Activated CD4-positive, alpha-beta T cell treated with anti-CD3 and anti-CD28 coated beads, Interleukin-2, amount 10 ng/mL, durations not matched to agents 24 days and 14 days (primary cell): ENCODE data around the gene FBXO22. TPM values are rescaled to one million over a fixed set of nuclear protein-coding genes. Genes with fewer than 3 reads are reported as not detected.

Experiments used
- DNase-seq: peaks from one replicate; pipeline ENCODE4 v3.0.0; 2022
- H3K27ac Mint-ChIP-seq: one replicate; pipeline ENCODE4 v1.8.0; 2022; ENCODE audit warnings: mild to moderate bottlenecking, mixed read lengths
- H3K27me3 Mint-ChIP-seq: one replicate; pipeline ENCODE4 v1.8.0; 2022; ENCODE audit warnings: mixed read lengths
- H3K36me3 Mint-ChIP-seq: one replicate; pipeline ENCODE4 v1.8.0; 2022; ENCODE audit warnings: low read depth, mild to moderate bottlenecking, mixed read lengths
- H3K4me1 Mint-ChIP-seq: one replicate; pipeline ENCODE4 v1.8.0; 2021; ENCODE audit warnings: mixed read lengths
- H3K4me3 Mint-ChIP-seq: one replicate; pipeline ENCODE4 v1.8.0; 2022; ENCODE audit warnings: mild to moderate bottlenecking, moderate library complexity, mixed read lengths
- H3K9me3 Mint-ChIP-seq: one replicate; pipeline ENCODE4 v1.8.0; 2021; ENCODE audit warnings: mixed read lengths
- intact Hi-C: fragments of 100-400 bp; cut with micrococcal nuclease; formaldehyde crosslinking; loops from one replicate; pipeline ENCODE4 v1.15.1; 2023
- total RNA-seq: library from RNA; stranded (reverse); gene quantifications from 2 replicates; pipeline ENCODE4 v1.2.3, GENCODE V29; 2022

FBXO22 gene
- total RNA-seq, 1 donor from 2014 or later: 51.7 TPM

GRCh38 chr15:75926931-75927330 is 23.3 kb downstream of the FBXO22 start:
- Mint-ChIP-seq H3K4me1 (peaks cover 40% of the 10 kb centered on the region), H3K9me3 (no peaks in the 10 kb centered on the region), H3K36me3 (peaks cover 37% of the 10 kb centered on the region), H3K27me3 (no peaks in the 10 kb centered on the region), H3K4me3 (no peak overlapping the region), H3K27ac (no peak overlapping the region)
- intact Hi-C loops: loop anchor here (10.0 kb wide), 1 partner anchor 122 kb away; no protein-coding TSS in a partner anchor
- DNase-seq: no peak

- H3K9me3 Mint-ChIP-seq: no peaks in the 10 kb centered on the region
- no peak for DNase-seq
- H3K27ac Mint-ChIP-seq: no peak overlapping the region
- no peaks in the 10 kb centered on the region for H3K27me3 Mint-ChIP-seq
- intact Hi-C loops: loop anchor here (10.0 kb wide), 1 partner anchor 123 kb away; no protein-coding TSS in a partner anchor
- H3K4me1 Mint-ChIP-seq: peaks cover 35% of the 10 kb centered on the region
- H3K36me3 Mint-ChIP-seq: peaks cover 35% of the 10 kb centered on the region
- no peak overlapping the region for H3K4me3 Mint-ChIP-seq
Measured at GRCh38 chr15:75927601-75928000, 23.9 kb downstream of the FBXO22 start.

GRCh38 chr15:75928680-75929608 is 25.3 kb downstream of the FBXO22 start:
- H3K9me3 Mint-ChIP-seq: no peaks in the 10 kb centered on the region
- H3K36me3 Mint-ChIP-seq: peaks cover 41% of the 10 kb centered on the region
- intact Hi-C loops: loop anchor here (10.0 kb wide), 1 partner anchor 124 kb away; no protein-coding TSS in a partner anchor
- H3K4me1 Mint-ChIP-seq: peaks cover 30% of the 10 kb centered on the region
- H3K4me3 Mint-ChIP-seq: no peak overlapping the region
- H3K27me3 Mint-ChIP-seq: no peaks in the 10 kb centered on the region
- no peak overlapping the region for H3K27ac Mint-ChIP-seq
- peak; percentile 61 for DNase-seq

GRCh38 chr15:75929799-75930565 is 26.3 kb downstream of the FBXO22 start:
- H3K27ac Mint-ChIP-seq: no peak overlapping the region
- peaks cover 42% of the 10 kb centered on the region for H3K36me3 Mint-ChIP-seq
- H3K4me1 Mint-ChIP-seq: peaks cover 26% of the 10 kb centered on the region

GRCh38 chr15:75930866-75931265 is 27.2 kb downstream of the FBXO22 start:
- intact Hi-C loops: no loop called here
- peaks cover 24% of the 10 kb centered on the region for H3K4me1 Mint-ChIP-seq
- no peaks in the 10 kb centered on the region for H3K9me3 Mint-ChIP-seq
- DNase-seq: no peak
- H3K27me3 Mint-ChIP-seq: no peaks in the 10 kb centered on the region
- H3K36me3 Mint-ChIP-seq: peaks cover 44% of the 10 kb centered on the region
- H3K27ac Mint-ChIP-seq: no peak overlapping the region
- H3K4me3 Mint-ChIP-seq: no peak overlapping the region

More at GRCh38 chr15:75929799-75930565, 26.3 kb downstream of the FBXO22 start:
- Mint-ChIP-seq H3K4me3 (no peak overlapping the region), H3K27me3 (no peaks in the 10 kb centered on the region), H3K9me3 (no peaks in the 10 kb centered on the region)
- DNase-seq: no peak
- intact Hi-C loops: loop anchor here (10.0 kb wide), 1 partner anchor 125 kb away; no protein-coding TSS in a partner anchor

- Mint-ChIP-seq H3K9me3 (no peaks in the 10 kb centered on the region), H3K27me3 (peaks cover 13% of the 10 kb centered on the region), H3K4me3 (no peak overlapping the region), H3K4me1 (peaks cover 2% of the 10 kb centered on the region), H3K36me3 (peaks cover 21% of the 10 kb centered on the region), H3K27ac (no peak overlapping the region)
- no peak for DNase-seq
- intact Hi-C loops: no loop called here
Measured at GRCh38 chr15:75942464-75942863, 38.8 kb downstream of the FBXO22 start.

GRCh38 chr15:75943246-75943645 is 39.6 kb downstream of the FBXO22 start:
- Mint-ChIP-seq H3K27me3 (peaks cover 18% of the 10 kb centered on the region), H3K4me1 (peaks cover 2% of the 10 kb centered on the region), H3K4me3 (no peak overlapping the region), H3K36me3 (peaks cover 13% of the 10 kb centered on the region), H3K27ac (no peak overlapping the region), H3K9me3 (no peaks in the 10 kb centered on the region)
- DNase-seq: no peak
- intact Hi-C loops: no loop called here

GRCh38 chr15:75943713-75944215 is 40.1 kb downstream of the FBXO22 start:
- peaks cover 8% of the 10 kb centered on the region for H3K36me3 Mint-ChIP-seq
- peaks cover 2% of the 10 kb centered on the region for H3K4me1 Mint-ChIP-seq
- H3K27ac Mint-ChIP-seq: no peak overlapping the region
- no peaks in the 10 kb centered on the region for H3K9me3 Mint-ChIP-seq
- peaks cover 18% of the 10 kb centered on the region for H3K27me3 Mint-ChIP-seq
- intact Hi-C loops: no loop called here
- DNase-seq: no peak
- no peak overlapping the region for H3K4me3 Mint-ChIP-seq

DNA sequence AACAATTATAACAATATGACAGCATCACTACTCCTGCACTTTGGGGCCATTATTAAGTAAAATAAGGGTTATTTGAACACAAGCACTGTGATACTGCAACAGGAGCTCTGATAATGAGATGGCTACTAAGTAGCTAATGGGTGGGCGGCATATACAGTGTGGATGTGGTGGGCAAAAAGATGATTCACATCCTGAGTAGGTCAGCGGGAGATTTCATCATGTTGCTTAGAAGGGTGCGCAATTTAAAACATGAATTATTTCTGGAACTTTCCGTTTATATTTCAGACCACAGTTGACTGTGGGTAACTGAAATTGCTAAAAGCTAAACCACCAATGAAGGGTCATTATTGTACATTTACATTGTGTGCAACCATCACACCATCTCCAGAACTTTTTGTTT is 42.3 kb downstream of the FBXO22 start:
- no peaks in the 10 kb centered on the region for H3K9me3 Mint-ChIP-seq
- intact Hi-C loops: no loop called here
- DNase-seq: no peak
- H3K27ac Mint-ChIP-seq: no peak overlapping the region
- H3K27me3 Mint-ChIP-seq: peaks cover 28% of the 10 kb centered on the region
- peaks cover 2% of the 10 kb centered on the region for H3K4me1 Mint-ChIP-seq
- no peak overlapping the region for H3K4me3 Mint-ChIP-seq
- H3K36me3 Mint-ChIP-seq: peaks cover 2% of the 10 kb centered on the region

DNA sequence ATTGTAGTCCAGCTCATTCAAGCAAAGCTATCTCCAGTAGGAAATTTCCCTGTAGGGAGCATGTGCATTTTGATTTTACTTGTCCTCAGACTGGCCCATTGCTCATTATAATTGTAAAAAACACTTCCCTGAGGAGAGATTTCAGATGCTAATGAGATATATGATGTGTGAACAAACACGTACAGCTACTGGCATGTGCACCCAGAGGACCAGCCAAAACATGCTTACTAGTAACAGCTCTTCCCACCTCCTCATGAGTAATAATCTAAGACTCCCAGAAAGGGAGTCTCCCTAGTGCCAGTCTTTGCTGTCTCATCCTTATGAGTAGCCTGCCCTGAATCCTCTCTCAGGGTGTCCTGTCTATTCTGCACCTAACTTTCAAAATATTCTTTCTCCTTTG is 43.4 kb downstream of the FBXO22 start:
- Mint-ChIP-seq H3K27ac (no peak overlapping the region), H3K27me3 (peaks cover 36% of the 10 kb centered on the region), H3K4me3 (no peak overlapping the region), H3K36me3 (no peaks in the 10 kb centered on the region), H3K4me1 (peaks cover 2% of the 10 kb centered on the region), H3K9me3 (no peaks in the 10 kb centered on the region)
- intact Hi-C loops: no loop called here
- no peak for DNase-seq

DNA sequence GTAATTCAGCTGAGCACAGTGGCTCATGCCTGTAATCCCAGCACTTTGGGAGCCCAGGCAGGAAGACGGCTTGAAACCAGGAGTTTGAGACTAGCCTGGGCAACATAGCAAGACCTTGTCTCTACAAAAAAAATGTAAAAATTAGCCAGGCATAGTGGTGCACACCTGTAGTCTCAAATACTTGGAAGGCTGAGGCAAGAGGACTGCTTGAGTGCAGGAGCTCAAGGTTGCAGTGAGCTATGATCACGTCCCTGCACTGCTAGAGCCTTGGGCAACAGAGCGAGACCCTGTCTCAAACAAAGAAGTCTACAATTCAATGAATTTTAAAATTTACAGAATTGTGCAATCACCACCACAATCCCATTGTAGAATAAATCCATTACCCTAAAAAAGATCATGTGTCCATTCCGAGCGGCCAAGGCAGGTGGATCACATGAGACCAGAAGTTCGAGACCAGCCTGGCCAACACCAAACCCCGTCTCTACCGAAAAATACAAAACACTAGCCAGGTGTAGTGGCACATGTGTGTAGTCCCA is 45.2 kb downstream of the FBXO22 start:
- intact Hi-C loops: no loop called here
- Mint-ChIP-seq H3K4me3 (no peak overlapping the region), H3K4me1 (peaks cover 2% of the 10 kb centered on the region), H3K9me3 (no peaks in the 10 kb centered on the region), H3K36me3 (no peaks in the 10 kb centered on the region), H3K27me3 (peaks cover 40% of the 10 kb centered on the region), H3K27ac (no peak overlapping the region)
- no peak for DNase-seq

- intact Hi-C loops: no loop called here
- H3K9me3 Mint-ChIP-seq: no peaks in the 10 kb centered on the region
- H3K27me3 Mint-ChIP-seq: peaks cover 59% of the 10 kb centered on the region
- DNase-seq: no peak
- no peak overlapping the region for H3K27ac Mint-ChIP-seq
- H3K36me3 Mint-ChIP-seq: no peaks in the 10 kb centered on the region
- no peak overlapping the region for H3K4me3 Mint-ChIP-seq
- no peaks in the 10 kb centered on the region for H3K4me1 Mint-ChIP-seq
Measured at GRCh38 chr15:75952525-75952924, 48.8 kb downstream of the FBXO22 start.

GRCh38 chr15:75955720-75956119 is 52.0 kb downstream of the FBXO22 start:
- intact Hi-C loops: no loop called here
- peaks cover 56% of the 10 kb centered on the region for H3K27me3 Mint-ChIP-seq
- H3K4me3 Mint-ChIP-seq: no peak overlapping the region
- no peak for DNase-seq
- H3K27ac Mint-ChIP-seq: no peak overlapping the region
- no peaks in the 10 kb centered on the region for H3K9me3 Mint-ChIP-seq
- no peaks in the 10 kb centered on the region for H3K36me3 Mint-ChIP-seq
- H3K4me1 Mint-ChIP-seq: no peaks in the 10 kb centered on the region
